Loucy (cell line): ENCODE results near the gene INF2.

ENCODE experiments used
- H2AFZ ChIP-seq: fragments of 200-600 bp; sonication (generic); 2 replicates; pipeline ENCODE4 v1.6.0; 2016; ENCODE audit warnings: antibody characterized with exemption, mild to moderate bottlenecking, low read length, moderate library complexity
- H3F3A ChIP-seq: fragments of 200-600 bp; 2 replicates; pipeline ENCODE4 v1.6.0; 2016; ENCODE audit warnings: antibody characterized with exemption, low read depth, mild to moderate bottlenecking
- H3K27me3 ChIP-seq: fragments of 200-600 bp; sonication (generic); 2 replicates; pipeline ENCODE4 v1.6.1; 2014; ENCODE audit warnings: low read length, mild to moderate bottlenecking; ENCODE audit not compliant: insufficient read depth, poor library complexity, severe bottlenecking
- H3K36me3 ChIP-seq: fragments of 200-600 bp; sonication (generic); 2 replicates; pipeline ENCODE4 v1.6.1; 2016; ENCODE audit warnings: low read length; ENCODE audit not compliant: insufficient read depth
- H3K4me1 ChIP-seq: fragments of 200-600 bp; sonication (generic); 2 replicates; pipeline ENCODE4 v1.5.1; 2014; ENCODE audit warnings: low read length, mild to moderate bottlenecking; ENCODE audit not compliant: insufficient read depth, poor library complexity, severe bottlenecking
- H3K4me2 ChIP-seq: fragments of 200-600 bp; sonication (generic); 2 replicates; pipeline ENCODE4 v1.6.0; 2014; ENCODE audit warnings: antibody characterized with exemption, low read length, low read depth, mild to moderate bottlenecking; ENCODE audit not compliant: poor library complexity, severe bottlenecking
- H3K4me3 ChIP-seq: fragments of 200-600 bp; sonication (generic); 2 replicates; pipeline ENCODE4 v1.5.1; 2014; ENCODE audit warnings: low read length, mild to moderate bottlenecking, mixed read lengths; ENCODE audit not compliant: poor library complexity, severe bottlenecking
- H3K79me2 ChIP-seq: fragments of 200-600 bp; sonication (generic); 2 replicates; pipeline ENCODE4 v1.6.1; 2014; ENCODE audit warnings: low read length; ENCODE audit not compliant: insufficient read depth
- H3K9ac ChIP-seq: fragments of 200-600 bp; sonication (generic); 2 replicates; pipeline ENCODE4 v1.6.0; 2014; ENCODE audit warnings: mild to moderate bottlenecking, low read depth, low read length, moderate library complexity; ENCODE audit not compliant: poor library complexity, severe bottlenecking
- H3K9me2 ChIP-seq: fragments of 200-600 bp; sonication (generic); replicated peaks from 2 replicates; pipeline ENCODE4 v1.6.1; 2016; ENCODE audit warnings: low read depth, low read length, mixed read lengths
- H3K9me3 ChIP-seq: fragments of 200-600 bp; sonication (generic); 2 replicates; pipeline ENCODE4 v1.6.1; 2014; ENCODE audit warnings: mild to moderate bottlenecking, antibody characterized with exemption, low read length, low read depth; ENCODE audit not compliant: insufficient read depth
- H4K20me1 ChIP-seq: fragments of 200-600 bp; sonication (generic); 2 replicates; pipeline ENCODE4 v1.6.0; 2014; ENCODE audit warnings: antibody characterized with exemption, low read length, mild to moderate bottlenecking; ENCODE audit not compliant: insufficient read depth, poor library complexity, severe bottlenecking
- EZH2phosphoT487 ChIP-seq: fragments of 200-600 bp; IDR thresholded peaks from 2 replicates; pipeline ENCODE4 v1.6.1; 2018; ENCODE audit warnings: antibody characterized with exemption, mild to moderate bottlenecking, moderate library complexity, borderline replicate concordance
- TF ChIP-seq, protein P1 (sequence below): fragments of 200-600 bp; sonication (generic); conservative IDR thresholded peaks from 2 replicates; pipeline ENCODE4 v1.5.1; 2014; ENCODE audit warnings: mild to moderate bottlenecking, antibody characterized with exemption, low read length

Gene INF2

DNA sequence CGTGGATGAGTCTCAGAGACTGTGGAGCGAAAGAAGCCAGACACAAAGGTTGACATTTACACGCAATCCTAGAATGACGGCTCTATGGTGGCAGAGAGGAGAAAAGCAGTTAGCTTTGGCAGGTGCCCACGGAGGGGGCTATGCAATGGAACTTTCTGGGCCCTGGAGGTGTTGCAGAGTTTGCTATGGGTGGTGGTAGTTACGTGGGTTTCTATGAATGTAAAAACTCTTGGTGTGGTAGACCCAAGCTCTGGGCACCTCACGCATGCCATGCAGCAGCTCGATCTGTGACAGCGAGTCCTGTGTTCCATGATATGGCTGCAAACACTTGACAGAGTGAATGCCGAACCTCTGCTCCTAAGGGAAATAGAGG is 5.0 kb upstream of the INF2 start:
- H3K9ac ChIP-seq = no peak overlapping the region

GRCh38 chr14:104685216-104685997 is 4.0 kb upstream of the INF2 start:
- H3K9me3 ChIP-seq = no peaks in the 10 kb centered on the region
- H3K9ac ChIP-seq = peak overlapping the region; percentile 55
- no peaks in the 10 kb centered on the region for H3K9me2 ChIP-seq
- H3K36me3 ChIP-seq = no peaks in the 10 kb centered on the region
- 0 out of 2 replicates have a peak, but pooled peaks cover 2% of the 10 kb centered on the region for H3F3A ChIP-seq
- peaks cover 38% of the 10 kb centered on the region for H3K4me1 ChIP-seq
- peak overlapping the region; percentile 58 for H2AFZ ChIP-seq
- no peak overlapping the region for H3K4me2 ChIP-seq
- H3K27me3 ChIP-seq = no peaks in the 10 kb centered on the region
- peaks cover 9% of the 10 kb centered on the region for H3K79me2 ChIP-seq
- H3K4me3 ChIP-seq = no peak overlapping the region
- H4K20me1 ChIP-seq = peaks cover 4% of the 10 kb centered on the region
- no peak for TF ChIP-seq EZH2phosphoT487
- TF ChIP-seq, protein P1, sequence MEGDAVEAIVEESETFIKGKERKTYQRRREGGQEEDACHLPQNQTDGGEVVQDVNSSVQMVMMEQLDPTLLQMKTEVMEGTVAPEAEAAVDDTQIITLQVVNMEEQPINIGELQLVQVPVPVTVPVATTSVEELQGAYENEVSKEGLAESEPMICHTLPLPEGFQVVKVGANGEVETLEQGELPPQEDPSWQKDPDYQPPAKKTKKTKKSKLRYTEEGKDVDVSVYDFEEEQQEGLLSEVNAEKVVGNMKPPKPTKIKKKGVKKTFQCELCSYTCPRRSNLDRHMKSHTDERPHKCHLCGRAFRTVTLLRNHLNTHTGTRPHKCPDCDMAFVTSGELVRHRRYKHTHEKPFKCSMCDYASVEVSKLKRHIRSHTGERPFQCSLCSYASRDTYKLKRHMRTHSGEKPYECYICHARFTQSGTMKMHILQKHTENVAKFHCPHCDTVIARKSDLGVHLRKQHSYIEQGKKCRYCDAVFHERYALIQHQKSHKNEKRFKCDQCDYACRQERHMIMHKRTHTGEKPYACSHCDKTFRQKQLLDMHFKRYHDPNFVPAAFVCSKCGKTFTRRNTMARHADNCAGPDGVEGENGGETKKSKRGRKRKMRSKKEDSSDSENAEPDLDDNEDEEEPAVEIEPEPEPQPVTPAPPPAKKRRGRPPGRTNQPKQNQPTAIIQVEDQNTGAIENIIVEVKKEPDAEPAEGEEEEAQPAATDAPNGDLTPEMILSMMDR = peak; percentile 58

More for the DNA sequence above, 5.0 kb upstream of the INF2 start:
- Histone ChIP-seq H3K36me3 (no peaks in the 10 kb centered on the region), H3K4me2 (no peak overlapping the region), H3K9me3 (no peaks in the 10 kb centered on the region), H3K9me2 (no peaks in the 10 kb centered on the region), H3K79me2 (no peaks in the 10 kb centered on the region), H3K4me3 (no peak overlapping the region), H3K27me3 (no peaks in the 10 kb centered on the region), H2AFZ (no peak overlapping the region), H3F3A (0 out of 2 replicates have a peak, but pooled peaks cover 2% of the 10 kb centered on the region), H3K4me1 (peaks cover 33% of the 10 kb centered on the region), H4K20me1 (no peaks in the 10 kb centered on the region)
- TF ChIP-seq, protein P1 = no peak

DNA sequence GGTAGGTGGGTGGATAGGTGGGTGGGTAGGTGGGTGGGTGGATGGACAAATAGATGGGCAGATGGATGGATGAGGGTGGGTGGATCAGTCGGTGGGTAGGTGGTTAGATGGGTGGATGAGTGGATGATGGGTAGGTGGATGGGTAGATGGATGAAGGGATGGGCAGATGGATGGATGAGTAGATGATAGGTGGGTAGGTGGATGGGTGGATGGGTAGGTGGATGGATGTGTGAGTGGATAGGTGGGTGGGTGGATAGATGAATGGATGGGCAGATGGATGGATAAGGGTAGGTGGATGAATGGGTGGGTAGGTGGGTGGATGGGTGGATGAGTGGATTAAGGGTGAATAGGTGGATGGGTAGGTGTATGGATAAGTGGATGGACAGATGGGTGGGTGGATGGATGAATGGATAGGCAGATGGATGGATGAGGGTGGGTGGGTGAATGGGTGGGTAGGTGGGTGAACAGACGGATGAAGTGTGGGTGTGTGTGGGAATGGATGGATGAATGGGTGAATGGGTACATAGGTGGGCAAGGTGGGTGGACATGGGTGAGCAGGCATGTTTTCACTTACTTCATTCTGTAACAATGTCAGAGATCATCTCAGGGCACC is 3.3 kb upstream of the INF2 start:
- Histone ChIP-seq H2AFZ (no peak overlapping the region), H3K4me2 (no peak overlapping the region), H3K79me2 (peaks cover 16% of the 10 kb centered on the region), H3K4me1 (peaks cover 45% of the 10 kb centered on the region), H3K36me3 (no peaks in the 10 kb centered on the region), H3F3A (0 out of 2 replicates have a peak, but pooled peaks cover 2% of the 10 kb centered on the region), H3K9ac (peak overlapping the region; percentile 54), H4K20me1 (peaks cover 10% of the 10 kb centered on the region), H3K27me3 (no peaks in the 10 kb centered on the region), H3K9me3 (no peaks in the 10 kb centered on the region), H3K4me3 (no peak overlapping the region), H3K9me2 (no peaks in the 10 kb centered on the region)
- TF ChIP-seq, protein P1 = no peak
- TF ChIP-seq EZH2phosphoT487 = no peak
